Activated CD4-positive, alpha-beta T cell treated with anti-CD3 and anti-CD28 coated beads, Interleukin-2, Interleukin-6, amounts not matched to agents 100 ng/mL and 50 ng/mL, durations not matched to agents 16 hours and 8 hours (primary cell): Measurements from ENCODE around the gene DCBLD2.
"Not testable (repeated sequence)": the region's sequence is repeated elsewhere in the genome, so short reads cannot be mapped to it uniquely, and the experiment has no call there.

Source experiments
- DNase-seq: peaks from one replicate; pipeline ENCODE4 v3.0.0-alpha.2; 2020

The DCBLD2 gene

DNA sequence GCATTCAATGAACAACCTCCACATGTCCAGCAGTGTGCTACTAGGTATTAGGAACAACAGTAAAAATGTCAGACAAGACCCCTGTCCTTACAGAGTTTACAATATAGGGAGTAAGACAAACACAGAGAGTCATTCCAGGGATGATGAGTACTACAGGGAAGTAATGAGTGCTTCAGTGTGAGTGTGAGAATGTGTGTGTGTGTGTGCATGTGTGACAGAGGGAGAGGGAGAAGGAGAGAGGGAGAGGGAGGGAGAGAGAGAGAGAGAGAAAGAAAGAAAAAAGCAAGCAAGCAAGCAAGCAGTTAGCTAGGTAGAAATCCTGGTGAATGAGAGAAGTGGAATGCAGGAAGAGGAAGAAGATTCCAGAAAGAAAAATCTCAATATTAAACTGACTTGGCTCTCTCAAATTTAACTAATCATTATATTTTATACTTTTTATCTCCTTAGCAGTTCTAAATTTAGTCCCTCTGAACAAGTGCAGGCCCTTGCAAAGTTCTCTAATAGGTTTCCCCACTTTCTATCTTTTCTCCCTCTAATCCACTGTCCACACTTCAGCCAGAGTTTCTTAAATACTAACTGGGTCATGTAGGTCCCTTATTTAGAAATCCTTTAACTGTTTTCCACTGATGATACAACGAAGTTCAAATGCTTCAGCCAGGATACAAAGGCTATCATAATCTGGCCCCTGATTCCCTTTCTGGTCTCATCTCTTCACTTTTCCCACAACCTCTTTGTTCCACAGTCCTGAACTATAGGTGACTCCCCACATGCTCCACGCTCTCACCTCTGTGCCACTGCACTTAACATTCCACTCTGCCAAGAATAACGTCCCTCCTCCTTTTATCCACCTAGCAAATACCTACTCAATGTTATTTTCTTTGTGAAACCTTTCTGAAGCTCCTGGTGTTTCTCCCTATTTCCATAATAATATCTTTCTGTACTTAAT, 10.3 kb downstream of the DCBLD2 start:
- no peak for DNase-seq

DNA sequence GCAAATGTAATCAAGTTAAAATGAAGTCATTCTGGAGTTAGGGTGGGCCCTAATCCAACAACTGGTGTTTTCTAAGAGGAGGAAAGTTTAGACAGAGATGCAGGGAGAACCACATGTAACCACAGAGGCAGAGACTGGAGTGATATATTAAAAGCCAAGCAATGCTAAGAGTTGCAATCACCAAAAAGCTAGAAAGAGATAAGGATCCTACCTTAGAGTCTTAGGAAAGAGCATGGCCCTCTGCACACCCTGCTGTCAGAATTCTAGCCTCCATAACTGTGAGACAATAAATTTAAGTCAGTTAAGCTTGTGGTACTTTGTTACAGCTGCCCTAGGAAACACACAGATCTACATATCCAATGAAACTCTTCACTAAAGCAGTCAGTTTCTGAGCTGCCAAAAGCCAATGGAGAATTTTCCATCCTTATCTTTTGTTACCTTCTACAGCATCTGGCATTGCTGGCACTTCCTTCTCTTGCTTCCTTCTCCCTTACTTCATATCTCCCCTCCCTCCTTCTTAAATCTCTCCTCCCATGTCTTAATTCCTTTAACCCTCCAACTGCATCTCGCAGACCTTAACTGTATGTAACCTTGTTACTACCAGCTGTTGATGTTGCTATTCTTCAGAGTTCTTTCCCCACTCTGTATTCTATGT, 11.2 kb downstream of the DCBLD2 start:
- DNase-seq = no peak

DNA sequence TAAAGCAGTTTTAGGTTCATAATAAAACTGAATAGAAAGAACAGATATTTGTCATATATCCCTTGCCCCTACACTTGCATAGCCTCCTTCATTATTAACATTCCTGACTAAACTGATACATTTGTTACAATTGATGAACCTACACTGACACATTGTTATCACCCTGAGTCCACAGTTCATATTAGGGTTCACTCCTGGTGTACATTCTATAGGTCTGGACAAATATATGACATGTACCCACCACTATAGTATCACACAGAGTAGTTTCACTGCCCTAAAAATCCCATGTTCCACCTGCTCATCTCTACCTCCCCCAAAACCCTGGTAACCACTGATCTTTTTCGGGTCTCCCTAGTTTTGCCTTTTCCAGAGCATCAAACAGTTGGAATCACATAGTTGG, 13.8 kb downstream of the DCBLD2 start:
- DNase-seq = no peak

DNA sequence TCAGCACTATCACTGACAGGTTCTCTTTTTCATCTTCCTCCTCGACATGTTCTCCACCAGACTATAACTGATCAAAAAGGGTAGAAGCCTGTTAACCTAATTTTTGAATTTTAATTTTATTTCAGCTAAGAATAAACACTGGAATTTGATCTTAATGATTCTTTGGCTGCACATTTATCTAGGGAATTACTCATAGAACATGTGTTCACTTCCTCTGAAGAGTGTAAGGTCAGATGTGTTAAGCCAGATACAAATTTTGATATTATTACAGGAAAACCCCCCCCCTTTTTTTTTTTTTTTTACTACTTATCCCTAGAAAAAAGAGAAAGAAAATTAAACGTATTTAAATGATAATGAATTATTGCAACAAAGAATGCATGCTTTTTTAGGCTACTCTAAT, 15.0 kb downstream of the DCBLD2 start:
- DNase-seq = no peak

DNA sequence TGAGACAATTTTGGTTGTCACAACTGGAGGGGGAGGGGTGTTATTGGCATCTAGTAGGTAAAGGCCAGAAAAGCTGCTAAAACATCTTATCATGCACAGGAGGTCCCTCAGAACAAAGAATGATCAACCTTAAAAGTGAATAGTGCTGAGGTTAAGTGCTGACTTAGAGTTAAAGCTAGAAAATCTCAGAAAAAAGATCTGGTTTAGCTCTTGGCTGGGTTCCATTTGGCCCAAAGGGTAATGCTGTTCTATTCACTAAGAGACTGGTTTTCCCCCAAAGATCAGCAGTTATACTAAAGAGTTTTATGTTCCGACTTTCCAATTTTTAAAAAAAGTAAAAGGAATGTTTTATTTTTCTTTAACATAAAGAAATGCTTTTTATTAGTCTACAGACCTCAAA, 15.6 kb downstream of the DCBLD2 start:
- DNase-seq = no peak

DNA sequence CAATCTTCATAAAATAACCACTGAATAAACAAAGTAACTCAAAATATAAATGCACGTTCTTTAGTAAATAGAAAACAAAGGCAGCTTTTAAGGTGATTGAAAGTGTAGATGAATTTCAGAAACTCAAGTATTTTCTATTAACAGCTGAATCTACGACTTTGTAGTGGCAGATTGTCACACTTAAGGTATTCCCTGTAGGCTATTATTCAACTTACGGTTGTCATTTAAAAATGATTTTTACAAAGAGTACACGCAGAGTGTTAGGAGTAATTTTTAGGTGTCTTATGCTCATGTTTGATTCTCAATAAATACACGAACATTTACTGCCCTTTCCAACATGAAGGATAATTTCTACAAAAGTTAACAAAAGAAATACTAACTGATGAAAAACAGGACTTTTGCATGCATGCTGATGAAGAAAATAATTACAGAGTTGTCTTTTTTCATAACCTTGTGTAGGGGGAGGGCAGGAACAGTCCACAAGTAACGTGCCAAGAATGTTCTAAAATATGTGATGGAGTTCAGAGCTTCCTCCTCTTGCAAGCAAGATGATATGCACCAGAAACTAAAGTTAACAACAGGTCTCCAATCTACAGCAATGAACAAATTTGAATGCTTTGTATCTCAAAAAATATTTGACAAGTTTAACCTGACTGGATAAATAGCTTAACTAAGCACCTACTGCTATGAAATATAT, 16.7 kb downstream of the DCBLD2 start:
- DNase-seq = no peak

DNA sequence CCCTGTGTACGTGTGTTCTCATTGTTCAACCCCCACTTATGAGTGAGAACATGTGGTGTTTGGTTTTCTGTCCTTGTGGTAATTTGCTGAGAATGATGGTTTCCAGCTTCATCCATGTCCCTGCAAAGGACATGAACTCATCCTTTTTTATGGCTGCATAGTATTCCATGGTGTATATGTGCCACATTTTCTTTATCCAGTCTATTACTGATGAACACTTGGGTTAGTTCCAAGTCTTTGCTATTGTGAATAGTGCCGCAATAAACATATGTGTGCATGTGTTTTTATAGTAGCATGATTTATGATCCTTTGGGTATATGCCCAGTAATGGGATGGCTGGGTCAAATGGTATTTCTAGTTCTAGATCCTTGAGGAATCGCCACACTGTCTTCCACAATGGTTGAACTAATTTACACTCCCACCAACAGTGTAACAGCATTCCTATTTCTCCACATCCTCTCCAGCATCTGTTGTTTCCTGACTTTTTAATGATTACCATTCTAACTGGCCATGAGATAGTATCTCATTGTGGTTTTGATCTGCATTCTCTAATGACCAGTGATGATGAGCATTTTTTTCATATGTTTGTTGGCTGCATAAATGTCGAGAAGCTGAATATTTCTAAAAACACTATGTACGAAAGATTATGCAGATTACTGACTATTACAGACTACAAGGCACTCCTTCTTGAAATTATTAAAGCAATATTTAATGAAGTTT, 18.7 kb downstream of the DCBLD2 start:
- DNase-seq = not testable (repeated sequence)

DNA sequence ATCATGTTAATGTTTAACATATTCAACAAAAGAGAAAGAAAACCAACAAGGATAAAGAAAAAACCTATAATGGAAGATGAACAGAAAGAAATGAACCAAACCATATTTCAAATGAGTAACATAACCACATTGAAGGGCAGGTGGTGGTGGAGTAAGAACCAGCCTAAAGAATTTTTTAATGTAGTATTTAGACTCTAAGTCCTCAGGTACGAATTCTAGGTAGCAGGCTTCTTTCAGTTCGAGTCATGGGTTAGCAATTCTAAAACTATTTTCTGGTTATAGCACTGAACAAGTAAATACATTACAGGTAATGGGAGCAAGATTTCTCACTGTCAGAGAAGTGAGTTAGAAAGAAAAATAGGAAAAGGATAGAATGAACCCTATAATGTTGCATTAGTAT, 24.4 kb downstream of the DCBLD2 start:
- DNase-seq = peak; percentile 32

DNA sequence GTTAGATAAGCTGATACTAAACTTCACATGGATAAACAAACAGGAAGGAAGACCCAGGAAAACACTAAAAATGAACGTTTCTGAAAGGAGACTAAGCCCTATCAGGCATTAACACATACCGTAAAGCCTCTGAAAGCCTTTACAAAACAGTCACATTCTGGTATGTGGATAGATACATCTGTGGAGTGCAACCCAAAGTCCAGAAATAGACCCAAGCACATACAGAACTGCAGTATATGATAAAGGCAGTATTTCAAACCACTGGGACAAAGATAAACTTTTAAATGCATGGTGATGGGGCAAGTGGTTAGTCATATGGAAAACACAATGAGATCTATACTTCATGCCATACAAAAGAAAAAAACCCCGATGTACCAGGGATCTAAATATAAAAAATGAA, 26.0 kb downstream of the DCBLD2 start:
- DNase-seq = no peak

DNA sequence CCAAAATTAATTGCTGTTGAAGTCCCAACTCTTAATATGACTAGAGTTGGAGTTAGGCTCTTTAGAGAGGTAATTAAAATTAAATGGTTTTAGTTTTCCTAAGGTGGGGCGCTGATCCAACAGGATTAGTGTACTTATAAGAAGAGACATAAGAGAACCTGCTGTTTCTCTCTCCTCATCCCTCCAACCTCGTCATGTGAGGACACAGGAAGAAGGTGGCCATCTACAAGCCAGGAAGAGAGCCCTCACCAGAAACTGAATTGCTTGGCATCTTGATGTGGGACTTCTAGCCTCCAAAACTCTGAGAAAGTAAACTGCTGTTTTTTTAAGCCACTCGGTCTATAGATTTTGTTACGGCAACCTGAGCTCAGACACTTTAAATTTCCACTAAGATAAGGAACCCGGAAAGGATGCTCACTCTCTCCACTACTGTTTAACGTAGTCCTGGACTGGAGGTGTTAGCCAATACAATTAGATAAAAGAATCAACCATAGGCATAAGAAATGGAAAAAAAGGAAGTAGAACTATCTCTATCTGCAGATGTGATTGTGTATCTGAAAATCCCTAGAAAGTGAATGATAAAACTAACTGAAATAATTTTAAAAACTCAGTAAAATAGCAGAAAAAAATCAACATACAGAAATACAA, 26.8 kb downstream of the DCBLD2 start:
- no peak for DNase-seq

DNA sequence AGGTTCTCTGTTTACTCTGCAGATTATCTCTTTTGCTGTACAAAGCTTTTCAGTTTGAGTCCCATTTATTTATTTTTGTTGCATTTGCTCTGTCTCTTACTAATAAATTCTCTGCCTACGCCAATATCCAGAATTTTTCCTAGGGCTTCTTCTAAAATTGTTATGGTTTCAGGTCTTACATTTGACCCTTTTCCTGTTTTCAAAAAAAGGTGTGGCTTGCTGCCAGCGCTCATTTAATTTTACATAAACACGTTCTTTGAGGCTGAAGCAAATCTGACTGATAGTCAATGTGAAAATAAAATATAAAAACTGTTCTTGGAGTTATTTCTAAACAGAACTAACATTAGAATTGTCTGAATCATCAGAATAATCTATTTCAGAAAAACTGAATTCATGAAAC, 32.1 kb downstream of the DCBLD2 start:
- no peak for DNase-seq

DNA sequence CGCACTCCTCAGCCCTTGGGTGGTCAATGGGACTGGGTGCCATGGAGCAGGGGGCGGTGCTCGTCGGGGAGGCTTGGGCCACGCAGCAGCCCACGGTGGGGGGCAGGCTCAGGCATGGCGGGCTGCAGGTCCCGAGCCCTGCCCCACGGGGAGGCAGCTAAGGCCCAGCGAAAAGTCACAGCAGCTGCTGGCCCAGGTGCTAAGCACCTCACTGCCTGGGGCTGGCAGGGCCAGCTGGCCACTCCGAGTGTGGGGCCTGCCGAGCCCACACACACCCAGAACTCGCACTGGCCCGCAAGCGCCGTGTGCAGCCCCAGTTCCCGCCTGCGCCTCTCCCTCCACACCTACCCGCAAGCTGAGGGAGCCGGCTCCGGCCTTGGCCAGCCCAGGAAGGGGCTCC, 43.5 kb downstream of the DCBLD2 start:
- DNase-seq = not testable (repeated sequence)

DNA sequence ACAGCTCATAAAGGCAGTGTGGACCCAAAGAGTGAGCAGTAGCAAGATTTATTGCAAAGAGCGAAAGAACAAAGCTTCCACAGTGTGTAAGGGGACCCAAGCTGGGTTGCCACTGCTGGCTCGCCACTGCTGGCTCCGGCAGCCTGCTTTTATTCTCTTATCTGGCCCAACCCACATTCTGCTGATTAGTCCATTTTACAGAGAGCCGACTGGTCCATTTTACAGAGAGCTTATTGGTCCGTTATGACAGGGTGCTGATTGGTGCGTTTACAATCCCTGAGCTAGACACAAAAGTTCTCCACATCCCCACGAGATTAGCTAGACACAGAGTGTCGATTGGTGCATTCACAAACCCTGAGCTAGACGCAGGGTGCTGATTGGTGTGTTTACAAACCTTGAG, 44.2 kb downstream of the DCBLD2 start:
- DNase-seq = not testable (repeated sequence)

DNA sequence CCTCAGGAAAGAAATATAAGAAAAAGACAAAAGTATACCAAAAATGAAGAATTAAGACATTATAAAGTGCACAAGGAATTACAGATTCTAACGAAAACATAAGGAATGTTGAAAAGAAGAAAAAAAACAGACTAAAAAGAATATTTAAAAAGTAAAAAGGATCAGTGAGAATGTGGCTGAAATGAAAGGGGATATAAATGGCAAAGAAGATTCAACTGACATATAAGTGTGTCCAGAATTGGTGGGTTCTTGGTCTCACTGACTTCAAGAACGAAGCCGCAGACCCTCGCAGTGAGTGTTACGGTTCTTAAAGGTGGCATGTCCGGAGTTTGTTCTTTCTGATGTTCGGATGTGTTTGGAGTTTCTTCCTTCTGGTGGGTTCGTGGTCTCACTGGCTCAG, 44.8 kb downstream of the DCBLD2 start:
- no peak for DNase-seq

DNA sequence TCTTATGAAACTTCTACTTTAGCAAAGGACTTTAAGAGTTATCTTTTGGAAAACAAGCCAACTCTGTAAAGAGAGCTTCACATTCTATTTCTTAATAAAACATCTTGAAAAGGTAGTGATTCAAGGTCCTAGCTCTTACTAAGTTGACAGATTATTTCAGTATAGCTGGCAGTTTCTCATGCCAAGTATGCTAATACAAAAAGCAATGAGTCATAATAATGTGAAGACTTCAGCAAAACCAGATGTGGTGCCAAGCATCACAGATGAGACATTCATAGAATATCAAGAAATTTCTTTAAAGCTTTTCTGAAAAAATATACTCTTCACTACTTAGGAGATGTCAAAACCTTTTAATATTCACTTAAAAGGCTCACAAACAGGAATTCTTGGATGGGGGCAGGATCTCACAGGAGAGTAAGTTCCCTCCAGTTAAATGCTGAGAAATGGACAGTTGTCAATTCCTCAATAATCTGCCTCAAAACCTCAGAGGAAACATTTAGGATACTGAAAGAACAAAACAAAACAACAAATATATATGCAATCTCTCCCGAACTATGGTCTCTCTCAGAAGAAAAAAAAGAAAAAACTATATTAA, 45.6 kb downstream of the DCBLD2 start:
- DNase-seq = no peak

DNA sequence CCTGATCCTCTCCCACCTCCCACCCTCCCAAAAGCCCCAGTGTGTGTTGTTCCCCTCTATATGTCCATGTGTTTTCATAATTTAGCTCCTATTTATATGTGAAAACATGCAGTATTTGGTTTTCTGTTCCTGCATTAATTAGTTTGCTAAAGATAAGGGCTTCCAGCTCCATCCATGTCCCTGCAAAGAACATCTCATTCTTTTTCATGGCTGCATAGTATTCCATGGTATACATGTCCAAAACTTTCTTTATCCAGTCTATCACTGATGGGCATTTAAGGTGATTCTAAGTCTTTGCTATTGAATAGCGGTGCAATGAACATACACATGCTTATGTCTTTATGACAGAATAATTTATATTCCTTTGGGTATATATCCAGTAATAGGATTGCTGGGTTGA, 53.4 kb downstream of the DCBLD2 start:
- DNase-seq = no peak

DNA sequence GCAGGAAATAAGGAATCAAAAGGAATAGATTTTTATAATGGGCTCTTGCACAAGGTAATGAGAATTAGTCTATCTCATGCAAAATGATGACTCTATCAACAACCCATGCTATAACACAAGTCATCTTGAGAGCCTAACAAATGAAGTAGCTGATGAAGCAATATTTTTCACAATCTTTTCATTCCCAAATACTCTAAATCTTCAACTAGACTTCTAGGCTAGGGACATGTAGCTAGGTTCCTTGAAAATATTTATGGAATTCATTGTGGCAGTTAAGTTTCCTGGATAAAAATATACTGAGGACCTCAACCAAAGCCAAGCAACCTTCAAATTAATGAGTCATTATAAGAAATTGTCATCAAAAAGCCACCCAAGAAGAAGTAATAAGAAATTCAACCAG, 55.4 kb downstream of the DCBLD2 start:
- DNase-seq = no peak

DNA sequence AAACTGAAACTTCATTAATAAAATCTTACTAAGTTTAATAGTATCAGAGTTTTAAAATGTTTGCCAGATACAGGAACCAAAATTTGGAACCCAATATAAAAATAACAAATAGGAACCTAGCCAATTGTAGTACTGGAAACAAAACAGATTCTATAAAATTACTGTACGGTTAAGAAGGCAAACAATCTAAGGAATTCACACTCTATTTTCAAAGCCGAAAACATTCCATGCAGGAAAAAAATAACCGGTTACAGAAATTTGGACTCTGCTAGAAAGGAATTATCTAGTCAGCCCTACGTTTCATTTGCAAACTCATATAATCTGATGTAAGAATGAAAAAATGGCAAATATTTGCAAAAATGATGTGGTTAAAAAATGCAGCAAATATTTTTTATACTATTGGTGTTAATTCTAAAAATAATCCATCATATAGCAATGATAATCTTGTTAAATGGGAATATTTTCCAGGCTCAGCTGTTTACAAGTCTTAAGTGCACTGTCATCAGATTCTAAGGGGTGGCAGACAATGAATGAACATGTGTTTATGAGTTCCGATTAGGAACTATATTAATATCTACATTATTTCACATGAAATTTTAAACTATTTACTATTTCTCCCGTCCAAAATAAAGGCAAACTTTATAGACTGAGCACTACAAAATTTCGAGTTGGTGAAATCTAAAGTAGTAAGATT, 58.1 kb downstream of the DCBLD2 start:
- no peak for DNase-seq

DNA sequence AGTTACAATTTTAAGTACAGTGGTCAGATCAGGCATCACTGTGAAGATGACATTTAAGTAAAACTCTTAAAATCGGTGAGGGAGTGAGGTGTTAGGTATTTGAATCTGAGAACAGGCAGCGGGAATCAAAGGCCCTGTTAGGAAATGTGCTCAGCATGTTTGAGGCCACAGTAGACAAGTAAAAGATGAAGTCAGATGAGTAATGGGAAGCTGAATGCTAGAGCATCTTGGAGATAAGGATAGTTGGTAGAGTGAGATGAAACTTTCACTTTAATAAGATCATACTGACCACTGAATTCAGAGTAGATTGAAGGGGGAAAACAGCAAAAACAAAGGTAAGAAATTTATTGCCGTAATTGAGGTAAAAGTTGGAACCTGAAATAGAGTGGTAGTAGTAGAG, 61.6 kb downstream of the DCBLD2 start:
- no peak for DNase-seq

DNA sequence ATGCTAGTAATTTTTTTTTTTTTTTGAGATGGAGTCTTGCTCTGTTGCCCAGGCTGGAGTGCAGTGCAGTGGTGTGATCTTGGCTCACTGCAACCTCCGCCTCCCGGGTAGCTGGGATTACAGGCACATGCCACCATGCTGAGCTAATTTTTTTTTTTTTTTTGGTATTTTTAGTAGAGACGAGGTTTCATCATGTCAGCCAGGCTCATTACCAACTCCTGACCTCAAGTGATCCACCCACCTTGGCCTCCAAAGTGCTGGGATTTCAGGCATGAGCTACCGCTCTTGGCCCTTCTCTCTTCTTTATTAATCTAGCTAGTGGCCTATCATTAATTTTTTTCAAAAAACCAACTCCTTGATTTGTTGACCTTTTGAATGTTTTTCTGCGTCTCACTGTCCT, 70.4 kb downstream of the DCBLD2 start:
- DNase-seq = not testable (repeated sequence)

DNA sequence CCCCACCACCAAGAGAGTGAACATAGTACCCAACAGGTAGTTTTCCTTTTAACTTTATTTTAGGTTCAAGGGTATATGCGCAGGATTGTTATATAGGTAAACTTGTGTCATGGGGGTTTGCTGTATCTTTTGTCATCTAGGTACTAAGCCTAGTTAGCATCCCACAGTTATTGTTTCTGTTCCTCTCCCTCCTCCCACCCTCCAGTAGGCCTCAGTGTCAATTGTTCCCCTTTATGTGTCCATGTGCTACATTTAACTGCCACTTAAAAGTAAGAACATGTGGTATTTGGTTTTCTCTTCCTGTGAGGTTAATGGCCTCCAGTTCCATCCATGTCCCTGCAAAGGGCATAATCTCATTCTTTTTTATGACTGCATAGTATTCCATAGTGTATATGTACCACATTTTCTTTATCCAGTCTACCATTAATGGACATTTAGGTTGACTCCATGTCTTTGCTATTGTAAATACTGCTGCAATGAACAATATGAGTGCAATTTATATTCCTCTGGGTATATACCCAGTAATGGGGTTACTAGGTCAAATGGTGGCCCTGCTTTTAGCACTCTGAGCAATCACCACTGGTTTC, 72.2 kb downstream of the DCBLD2 start:
- no peak for DNase-seq
